ENCODE measurements around the gene WDR54. TPM values are rescaled to one million over a fixed set of nuclear protein-coding genes. Genes with fewer than 3 reads are reported as not detected.

The WDR54 gene
- total RNA-seq, 1 experiment from 2014 or later = 54.9 TPM

DNA sequence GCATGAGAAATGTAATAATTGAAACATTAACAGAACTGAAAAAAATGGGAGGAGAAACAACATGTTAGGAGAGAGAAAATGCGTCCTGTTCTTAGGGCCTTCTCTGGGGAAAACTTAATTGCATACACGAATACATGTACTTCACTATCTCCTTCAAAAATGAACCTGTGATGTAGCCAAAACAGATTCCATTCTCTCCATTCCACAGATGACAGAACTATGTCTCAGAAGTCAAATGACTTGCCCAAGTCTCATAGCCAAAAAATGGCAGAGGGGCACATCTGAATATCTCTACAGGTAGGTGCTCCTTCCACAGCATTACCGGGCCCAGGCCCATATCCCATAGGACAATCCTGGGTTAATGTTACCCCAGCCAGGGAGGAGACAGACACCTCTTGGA lies 37.5 kb upstream of the WDR54 start:
- ATAC-seq (no peak), DNase-seq (ENCODE audit: low read depth, low spot score) (no peak)
- Histone ChIP-seq H3K27ac (ENCODE audit: low read depth, low read length) (no peak overlapping the region), H3K36me3 (ENCODE audit: control insufficient read depth in 1 of 2, insufficient read depth in 2 of 2, low read length in 2 of 2) (no peaks in the 10 kb centered on the region), H2AFZ (ENCODE audit: low read depth, low read length, poor library complexity, severe bottlenecking) (no peak overlapping the region), H3K9me2 (ENCODE audit: insufficient read depth) (no peaks in the 10 kb centered on the region), H3K4me3 (replicated peaks in 1 of 2; ENCODE audit: low read depth in 1 of 2, low read length in 2 of 2) (no peak overlapping the region), H3K9ac (ENCODE audit: low read length) (no peak overlapping the region), H3K79me2 (ENCODE audit: insufficient read depth, low read length) (peaks cover 65% of the 10 kb centered on the region), H3K4me2 (ENCODE audit: low read length) (no peak overlapping the region), H3K9me3 (ENCODE audit: control insufficient read depth in 1 of 2, insufficient read depth in 1 of 2, low read depth in 1 of 2, low read length in 2 of 2) (no peaks in the 10 kb centered on the region), H4K20me1 (ENCODE audit: insufficient read depth) (no peaks in the 10 kb centered on the region), H3K27me3 (ENCODE audit: insufficient read depth, low read length) (no peaks in the 10 kb centered on the region), H3K4me1 (ENCODE audit: control insufficient read depth in 1 of 2, insufficient read depth in 2 of 2, low read length in 2 of 2) (peaks cover 4 to 10% of the 10 kb centered on the region in 2 experiments; a peak in 3 of 4 replicates)
- CTCF ChIA-PET = no interaction called here
- intact Hi-C loops (cut with micrococcal nuclease) = no loop called here
- POLR2A ChIA-PET = no interaction called here
- TF ChIP-seq, protein P1, sequence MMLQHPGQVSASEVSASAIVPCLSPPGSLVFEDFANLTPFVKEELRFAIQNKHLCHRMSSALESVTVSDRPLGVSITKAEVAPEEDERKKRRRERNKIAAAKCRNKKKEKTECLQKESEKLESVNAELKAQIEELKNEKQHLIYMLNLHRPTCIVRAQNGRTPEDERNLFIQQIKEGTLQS (IDR thresholded peaks at IDR 0.05) = no peak
- no peak for TF ChIP-seq TCF7L2 (IDR thresholded peaks at IDR 0.05; ENCODE audit: borderline replicate concordance, extremely low read depth, insufficient read depth, insufficient read length)
- TF ChIP-seq, protein P2, sequence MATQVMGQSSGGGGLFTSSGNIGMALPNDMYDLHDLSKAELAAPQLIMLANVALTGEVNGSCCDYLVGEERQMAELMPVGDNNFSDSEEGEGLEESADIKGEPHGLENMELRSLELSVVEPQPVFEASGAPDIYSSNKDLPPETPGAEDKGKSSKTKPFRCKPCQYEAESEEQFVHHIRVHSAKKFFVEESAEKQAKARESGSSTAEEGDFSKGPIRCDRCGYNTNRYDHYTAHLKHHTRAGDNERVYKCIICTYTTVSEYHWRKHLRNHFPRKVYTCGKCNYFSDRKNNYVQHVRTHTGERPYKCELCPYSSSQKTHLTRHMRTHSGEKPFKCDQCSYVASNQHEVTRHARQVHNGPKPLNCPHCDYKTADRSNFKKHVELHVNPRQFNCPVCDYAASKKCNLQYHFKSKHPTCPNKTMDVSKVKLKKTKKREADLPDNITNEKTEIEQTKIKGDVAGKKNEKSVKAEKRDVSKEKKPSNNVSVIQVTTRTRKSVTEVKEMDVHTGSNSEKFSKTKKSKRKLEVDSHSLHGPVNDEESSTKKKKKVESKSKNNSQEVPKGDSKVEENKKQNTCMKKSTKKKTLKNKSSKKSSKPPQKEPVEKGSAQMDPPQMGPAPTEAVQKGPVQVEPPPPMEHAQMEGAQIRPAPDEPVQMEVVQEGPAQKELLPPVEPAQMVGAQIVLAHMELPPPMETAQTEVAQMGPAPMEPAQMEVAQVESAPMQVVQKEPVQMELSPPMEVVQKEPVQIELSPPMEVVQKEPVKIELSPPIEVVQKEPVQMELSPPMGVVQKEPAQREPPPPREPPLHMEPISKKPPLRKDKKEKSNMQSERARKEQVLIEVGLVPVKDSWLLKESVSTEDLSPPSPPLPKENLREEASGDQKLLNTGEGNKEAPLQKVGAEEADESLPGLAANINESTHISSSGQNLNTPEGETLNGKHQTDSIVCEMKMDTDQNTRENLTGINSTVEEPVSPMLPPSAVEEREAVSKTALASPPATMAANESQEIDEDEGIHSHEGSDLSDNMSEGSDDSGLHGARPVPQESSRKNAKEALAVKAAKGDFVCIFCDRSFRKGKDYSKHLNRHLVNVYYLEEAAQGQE (IDR thresholded peaks at IDR 0.05; ENCODE audit: low read depth) = no peak
- RAD21 ChIA-PET (ENCODE audit: low non-redundant PET in 1 of 2, low total read pairs in 2 of 2, uncharacterized antibody in 2 of 2, unreplicated experiment in 2 of 2) = no interaction called here
- no TSS peak for BruUV-seq (replicated peaks)

- peaks cover 65% of the 10 kb centered on the region for H3K79me2 ChIP-seq (ENCODE audit: insufficient read depth, low read length)
- no peak overlapping the region for H2AFZ ChIP-seq (ENCODE audit: low read depth, low read length, poor library complexity, severe bottlenecking)
- ChIA-PET RAD21 (ENCODE audit: low non-redundant PET in 1 of 2, low total read pairs in 2 of 2, uncharacterized antibody in 2 of 2, unreplicated experiment in 2 of 2) (no interaction called here), POLR2A (no interaction called here), CTCF (no interaction called here)
- H3K4me2 ChIP-seq (ENCODE audit: low read length) = no peak overlapping the region
- no peak overlapping the region for H3K9ac ChIP-seq (ENCODE audit: low read length)
- no peak overlapping the region for H3K4me3 ChIP-seq (replicated peaks in 1 of 2; ENCODE audit: low read depth in 1 of 2, low read length in 2 of 2)
- peaks cover 2 to 6% of the 10 kb centered on the region in 2 experiments; a peak in 3 of 4 replicates for H3K4me1 ChIP-seq (ENCODE audit: control insufficient read depth in 1 of 2, insufficient read depth in 2 of 2, low read length in 2 of 2)
- no peak for ATAC-seq
- no peak overlapping the region for H3K27ac ChIP-seq (ENCODE audit: low read depth, low read length)
- no peaks in the 10 kb centered on the region for H3K9me3 ChIP-seq (ENCODE audit: control insufficient read depth in 1 of 2, insufficient read depth in 1 of 2, low read depth in 1 of 2, low read length in 2 of 2)
- no peaks in the 10 kb centered on the region for H3K27me3 ChIP-seq (ENCODE audit: insufficient read depth, low read length)
- BruUV-seq (replicated peaks) = no TSS peak
- DNase-seq (ENCODE audit: low read depth, low spot score) = no peak
- no peaks in the 10 kb centered on the region for H4K20me1 ChIP-seq (ENCODE audit: insufficient read depth)
- intact Hi-C loops (cut with micrococcal nuclease) = no loop called here
- no peaks in the 10 kb centered on the region for H3K36me3 ChIP-seq (ENCODE audit: control insufficient read depth in 1 of 2, insufficient read depth in 2 of 2, low read length in 2 of 2)
- H3K9me2 ChIP-seq (ENCODE audit: insufficient read depth) = no peaks in the 10 kb centered on the region
- TF ChIP-seq POLR2AphosphoS5 (IDR thresholded peaks at IDR 0.05; ENCODE audit: low read depth, low read length) = no peak
- no peak for TF ChIP-seq YY1 (IDR thresholded peaks at IDR 0.05; ENCODE audit: extremely low read depth, insufficient replicate concordance, low read depth, low read length)
- TF ChIP-seq TCF7L2 (IDR thresholded peaks at IDR 0.05; ENCODE audit: borderline replicate concordance, extremely low read depth, insufficient read depth, insufficient read length) = no peak
- TF ChIP-seq, protein P3, sequence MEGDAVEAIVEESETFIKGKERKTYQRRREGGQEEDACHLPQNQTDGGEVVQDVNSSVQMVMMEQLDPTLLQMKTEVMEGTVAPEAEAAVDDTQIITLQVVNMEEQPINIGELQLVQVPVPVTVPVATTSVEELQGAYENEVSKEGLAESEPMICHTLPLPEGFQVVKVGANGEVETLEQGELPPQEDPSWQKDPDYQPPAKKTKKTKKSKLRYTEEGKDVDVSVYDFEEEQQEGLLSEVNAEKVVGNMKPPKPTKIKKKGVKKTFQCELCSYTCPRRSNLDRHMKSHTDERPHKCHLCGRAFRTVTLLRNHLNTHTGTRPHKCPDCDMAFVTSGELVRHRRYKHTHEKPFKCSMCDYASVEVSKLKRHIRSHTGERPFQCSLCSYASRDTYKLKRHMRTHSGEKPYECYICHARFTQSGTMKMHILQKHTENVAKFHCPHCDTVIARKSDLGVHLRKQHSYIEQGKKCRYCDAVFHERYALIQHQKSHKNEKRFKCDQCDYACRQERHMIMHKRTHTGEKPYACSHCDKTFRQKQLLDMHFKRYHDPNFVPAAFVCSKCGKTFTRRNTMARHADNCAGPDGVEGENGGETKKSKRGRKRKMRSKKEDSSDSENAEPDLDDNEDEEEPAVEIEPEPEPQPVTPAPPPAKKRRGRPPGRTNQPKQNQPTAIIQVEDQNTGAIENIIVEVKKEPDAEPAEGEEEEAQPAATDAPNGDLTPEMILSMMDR (IDR thresholded peaks at IDR 0.05 in 2 of 3, conservative IDR thresholded peaks at IDR 0.05 in 1 of 3; ENCODE audit: borderline replicate concordance in 1 of 3, insufficient read depth in 1 of 3, low read depth in 2 of 3, low read length in 2 of 3) = no peak
- TF ChIP-seq EZH2 (IDR thresholded peaks at IDR 0.05) = no peak
- TF ChIP-seq EZH2phosphoT487 (IDR thresholded peaks at IDR 0.05; ENCODE audit: borderline replicate concordance) = no peak
- no peak for TF ChIP-seq SRF (IDR thresholded peaks at IDR 0.05; ENCODE audit: low read depth)
- no peak for TF ChIP-seq POLR2A (IDR thresholded peaks at IDR 0.05; ENCODE audit: borderline replicate concordance, extremely low read depth, insufficient read depth, insufficient read length)
- no peak for TF ChIP-seq CBX3 (IDR thresholded peaks at IDR 0.05; ENCODE audit: low read depth)
- no peak for TF ChIP-seq ZNF274 (IDR thresholded peaks at IDR 0.05; ENCODE audit: low read depth, low read length)
- no peak for TF ChIP-seq ZFX (IDR thresholded peaks at IDR 0.05)
Measured at GRCh38 chr2:74385396-74385795, 36.1 kb upstream of the WDR54 start.

All from HCT116 (cell line).